ENCODE results near the gene UBE2N. TPM values are rescaled to one million over a fixed set of nuclear protein-coding genes. Genes with fewer than 3 reads are reported as not detected.

UBE2N gene
- total and polyA plus RNA-seq, 2 donors (not counting 1 experiment from before 2014, with no cell fraction given), result 56.3 to 83.8 TPM

DNA sequence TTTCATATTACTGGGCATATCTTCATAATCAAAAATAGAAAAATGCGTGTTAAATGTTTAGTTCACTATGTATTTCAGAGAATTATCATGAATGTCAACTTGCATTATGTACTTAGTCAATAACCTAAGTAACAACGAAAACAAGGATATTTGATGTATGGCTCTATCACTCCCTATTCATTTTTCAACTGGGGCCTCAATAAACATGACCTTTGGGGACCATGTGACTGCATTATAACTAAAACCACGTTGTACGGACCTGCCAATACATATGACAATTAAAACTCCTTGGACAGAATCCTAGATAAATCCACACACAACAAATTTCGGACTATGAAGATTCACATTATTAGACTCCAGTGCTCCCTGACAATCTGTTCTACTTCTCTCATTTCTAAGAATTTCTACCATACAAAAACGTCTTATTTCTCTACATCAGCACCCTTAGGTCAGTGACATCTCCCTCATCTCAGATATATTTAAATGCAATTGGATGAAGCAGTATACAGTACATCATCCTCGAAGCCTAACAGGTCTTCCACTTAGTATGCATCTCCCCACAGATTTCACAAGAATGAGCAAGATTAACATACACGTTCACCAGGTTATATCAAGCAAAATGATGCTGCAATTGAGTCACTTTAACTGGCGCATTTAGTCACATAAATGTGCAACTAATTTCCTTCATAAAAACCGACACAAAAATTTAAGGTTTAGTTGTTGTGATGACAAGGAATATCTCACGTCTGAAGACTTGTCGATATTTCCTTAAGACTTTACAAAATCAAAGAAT lies 1.5 kb downstream of the UBE2N start:
- Histone ChIP-seq H3K27ac (ENCODE audit: low read length in 2 of 2) (peak overlapping the region; percentile 88 to 97), H3K36me3 (replicated peaks in 1 of 2; ENCODE audit: control extremely low read depth in 1 of 2, control insufficient read depth in 1 of 2, extremely low read depth in 1 of 2, insufficient read depth in 2 of 2, low read length in 1 of 2) (no peaks in the 10 kb centered on the region), H3K9me3 (ENCODE audit: control extremely low read depth in 1 of 3, control insufficient read depth in 2 of 3, insufficient read depth in 1 of 3, low read length in 2 of 3) (no peaks in the 10 kb centered on the region), H2AFZ (ENCODE audit: insufficient read depth, low read depth, low read length, poor library complexity, severe bottlenecking) (peak overlapping the region; percentile 90), H3K79me2 (ENCODE audit: control insufficient read depth, insufficient read depth, low read length) (peaks cover 64% of the 10 kb centered on the region), H3K4me2 (replicated peaks; ENCODE audit: low read depth, low read length, poor library complexity, severe bottlenecking) (peak overlapping the region; percentile 86), H3K9ac (ENCODE audit: low read length) (peak overlapping the region; percentile 96), H3K4me3 (ENCODE audit: control extremely low read depth in 1 of 5, extremely low read depth in 1 of 5, insufficient read depth in 1 of 5, low read depth in 2 of 5, low read length in 4 of 5) (peak overlapping the region; percentile 65 to 92 (median 84)), H4K20me1 (ENCODE audit: control insufficient read depth, insufficient read depth, low read length, poor library complexity, severe bottlenecking) (peaks cover 29% of the 10 kb centered on the region), H3K27me3 (replicated peaks in 1 of 4; ENCODE audit: control extremely low read depth in 1 of 4, control insufficient read depth in 3 of 4, insufficient read depth in 4 of 4, low read length in 3 of 4) (no peaks in the 10 kb centered on the region), H3K4me1 (ENCODE audit: control insufficient read depth in 2 of 2, insufficient read depth in 2 of 2, low read length in 2 of 2) (peaks cover 57 to 62% of the 10 kb centered on the region in 2 donors)
- CTCF ChIA-PET, result interaction anchor here (2.4 kb wide), 1 partner anchor 21 kb away, joined by 9 read pairs; no protein-coding TSS in a partner anchor
- Mint-ChIP-seq H3K4me3 (peak overlapping the region; percentile 92), H3K27me3 (no peaks in the 10 kb centered on the region), H3K9me3 (ENCODE audit: insufficient read depth) (no peaks in the 10 kb centered on the region), H3K27ac (peak overlapping the region; percentile 91), H3K4me1 (peaks cover 61% of the 10 kb centered on the region)
- POLR2A ChIA-PET, result interaction anchor here (2.3 kb wide), 1 partner anchor 14 kb away, joined by 7 read pairs; no protein-coding TSS in a partner anchor
- ATAC-seq (ENCODE audit: low read depth) (no peak), DNase-seq (no peak)
- 60% methylated on average over 3 of the region's 12 CpGs for WGBS (ENCODE audit: insufficient coverage)
- TF ChIP-seq EZH2 (IDR thresholded peaks at IDR 0.05; ENCODE audit: borderline replicate concordance, insufficient read depth, low read depth, low read length, poor library complexity, severe bottlenecking), result no peak
- TF ChIP-seq, protein P1, sequence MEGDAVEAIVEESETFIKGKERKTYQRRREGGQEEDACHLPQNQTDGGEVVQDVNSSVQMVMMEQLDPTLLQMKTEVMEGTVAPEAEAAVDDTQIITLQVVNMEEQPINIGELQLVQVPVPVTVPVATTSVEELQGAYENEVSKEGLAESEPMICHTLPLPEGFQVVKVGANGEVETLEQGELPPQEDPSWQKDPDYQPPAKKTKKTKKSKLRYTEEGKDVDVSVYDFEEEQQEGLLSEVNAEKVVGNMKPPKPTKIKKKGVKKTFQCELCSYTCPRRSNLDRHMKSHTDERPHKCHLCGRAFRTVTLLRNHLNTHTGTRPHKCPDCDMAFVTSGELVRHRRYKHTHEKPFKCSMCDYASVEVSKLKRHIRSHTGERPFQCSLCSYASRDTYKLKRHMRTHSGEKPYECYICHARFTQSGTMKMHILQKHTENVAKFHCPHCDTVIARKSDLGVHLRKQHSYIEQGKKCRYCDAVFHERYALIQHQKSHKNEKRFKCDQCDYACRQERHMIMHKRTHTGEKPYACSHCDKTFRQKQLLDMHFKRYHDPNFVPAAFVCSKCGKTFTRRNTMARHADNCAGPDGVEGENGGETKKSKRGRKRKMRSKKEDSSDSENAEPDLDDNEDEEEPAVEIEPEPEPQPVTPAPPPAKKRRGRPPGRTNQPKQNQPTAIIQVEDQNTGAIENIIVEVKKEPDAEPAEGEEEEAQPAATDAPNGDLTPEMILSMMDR (IDR thresholded peaks at IDR 0.05), result no peak
- intact Hi-C loops (cut with micrococcal nuclease), result loop anchor here (5.0 kb wide), 3 partner anchors 132 to 1017 kb away; partner anchors contain the start of genes CEP83 and SOCS2
